Measurements from ENCODE around the gene TMEM117.

The TMEM117 gene

GRCh38 chr12:43883748-43884147 is 47.9 kb downstream of the TMEM117 start:
- DNase-seq (ENCODE audit: low read depth in 3 of 3, low spot score in 1 of 3): no peak

DNA sequence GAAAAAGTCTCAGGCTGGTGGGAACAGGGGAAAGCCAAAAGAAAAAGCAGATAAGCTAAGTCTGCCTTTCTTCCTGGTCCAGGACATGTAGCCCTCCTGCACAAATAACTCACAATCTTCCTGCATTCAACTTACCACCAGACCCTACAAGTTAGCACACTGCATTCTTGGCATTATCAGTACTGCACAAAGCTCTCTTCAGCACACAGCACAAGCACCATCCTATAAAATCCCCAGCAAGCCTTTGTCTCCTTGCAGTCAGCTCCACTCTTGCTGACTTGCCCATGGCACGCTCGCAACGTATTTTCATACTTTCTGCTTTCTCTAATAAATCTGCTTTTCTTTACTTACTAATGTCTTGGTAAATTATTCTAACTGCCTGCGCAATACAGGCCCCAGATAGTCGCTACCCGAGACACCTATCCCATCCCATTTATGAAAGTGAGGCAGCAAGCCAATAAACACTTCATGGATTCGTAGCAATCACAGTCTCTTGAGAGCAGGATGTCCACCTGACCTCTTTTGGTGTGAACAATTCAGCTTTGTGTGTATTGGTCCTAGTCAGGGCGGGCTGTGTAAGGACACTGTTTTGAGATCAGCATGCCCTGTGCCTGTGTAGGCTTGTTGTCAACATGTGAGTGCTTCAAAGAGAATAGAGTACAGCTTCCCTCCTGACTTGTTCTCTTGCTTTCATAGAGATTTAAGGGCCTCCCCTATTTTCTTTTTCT is 49.0 kb downstream of the TMEM117 start:
- no peak for DNase-seq (ENCODE audit: low read depth in 3 of 3, low spot score in 1 of 3)

GRCh38 chr12:43887397-43887796 is 51.5 kb downstream of the TMEM117 start:
- DNase-seq (ENCODE audit: low read depth in 3 of 3, low spot score in 1 of 3): no peak

GRCh38 chr12:43891856-43892574 is 56.1 kb downstream of the TMEM117 start:
- DNase-seq (ENCODE audit: low read depth in 3 of 3, low spot score in 1 of 3): no peak

DNA sequence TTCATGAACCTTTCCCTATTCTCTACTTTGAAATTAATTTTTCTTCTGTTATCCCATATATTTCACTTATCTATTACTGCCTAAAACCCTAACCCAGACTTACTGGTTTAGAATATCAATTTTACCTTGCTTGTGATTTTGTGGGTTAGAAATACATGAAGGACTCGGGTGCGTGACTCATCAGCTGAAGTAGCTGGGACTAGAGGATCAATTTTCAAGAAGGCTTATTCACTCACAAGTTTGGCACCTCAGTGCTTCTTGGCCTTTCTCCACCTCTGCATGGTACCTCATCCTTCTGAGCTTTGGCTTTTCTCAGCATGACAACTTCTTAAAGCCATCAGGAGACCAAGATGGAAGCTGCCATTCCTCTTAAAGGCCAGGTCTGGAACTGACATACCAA is 57.8 kb downstream of the TMEM117 start:
- no peak for DNase-seq (ENCODE audit: low read depth in 3 of 3, low spot score in 1 of 3)

DNA sequence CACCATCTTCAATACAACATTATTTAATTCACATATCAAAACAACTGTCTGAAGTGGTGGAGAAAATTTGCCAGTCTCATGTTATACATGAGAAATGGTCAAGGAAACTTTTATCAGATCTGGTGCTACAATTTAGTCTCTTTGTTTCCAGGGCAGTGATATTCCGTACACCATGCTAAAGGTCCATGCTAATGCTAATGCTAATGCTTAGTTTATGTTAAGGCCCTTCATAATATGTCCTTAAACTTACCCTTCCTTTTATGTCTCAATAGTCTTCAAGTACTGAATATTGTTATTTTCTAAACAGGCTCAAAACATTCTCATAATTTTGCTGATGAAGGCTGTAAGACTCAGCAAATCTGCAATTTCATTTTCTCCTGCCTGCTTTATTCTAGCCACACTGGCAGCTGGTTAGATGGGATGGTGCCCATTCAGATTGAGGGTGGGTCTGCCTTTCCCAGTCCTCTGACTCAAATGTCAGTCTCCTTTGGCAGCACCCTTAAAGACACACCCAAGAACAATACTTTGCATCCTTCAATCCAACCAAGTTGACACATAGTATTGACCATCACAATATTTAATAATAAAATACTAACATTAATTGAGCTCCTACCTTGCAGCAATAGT is 59.8 kb downstream of the TMEM117 start:
- DNase-seq (ENCODE audit: low read depth in 3 of 3, low spot score in 1 of 3): no peak

- no peak for DNase-seq (ENCODE audit: low read depth in 3 of 3, low spot score in 1 of 3)
Measured at GRCh38 chr12:43896496-43896895, 60.6 kb downstream of the TMEM117 start.

- DNase-seq (ENCODE audit: low read depth in 3 of 3, low spot score in 1 of 3): no peak
Measured at GRCh38 chr12:43898474-43898873, 62.6 kb downstream of the TMEM117 start.

- no peak for DNase-seq (ENCODE audit: low read depth in 3 of 3, low spot score in 1 of 3)
Measured at GRCh38 chr12:43899574-43899973, 63.7 kb downstream of the TMEM117 start.

- DNase-seq (ENCODE audit: low read depth in 3 of 3, low spot score in 1 of 3): no peak
Measured at GRCh38 chr12:43903686-43904085, 67.8 kb downstream of the TMEM117 start.

DNA sequence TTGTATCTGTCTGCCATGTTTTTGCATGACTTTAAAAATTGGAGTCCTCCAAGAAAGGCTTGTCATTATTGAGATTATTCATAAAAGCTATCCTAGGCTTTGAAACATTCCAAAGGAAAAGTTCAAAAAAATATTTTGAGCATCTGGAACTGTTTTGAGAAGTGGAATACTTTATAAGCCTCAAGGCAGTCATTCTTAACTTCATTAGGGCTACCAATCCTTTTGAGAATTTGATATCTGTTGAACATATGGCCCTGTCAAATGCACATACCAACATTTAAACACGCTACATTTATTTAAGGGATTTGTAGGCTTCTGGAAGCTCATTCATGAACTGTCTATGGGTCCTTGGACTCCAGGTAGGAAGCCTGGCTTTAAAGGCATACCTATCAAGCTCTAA is 77.0 kb downstream of the TMEM117 start:
- DNase-seq (ENCODE audit: low read depth in 3 of 3, low spot score in 1 of 3): no peak

- DNase-seq (ENCODE audit: low read depth in 3 of 3, low spot score in 1 of 3): no peak
Measured at GRCh38 chr12:43914391-43914790, 78.5 kb downstream of the TMEM117 start.

GRCh38 chr12:43914923-43915468 is 79.1 kb downstream of the TMEM117 start:
- DNase-seq (ENCODE audit: low read depth in 3 of 3, low spot score in 1 of 3): no peak

DNA sequence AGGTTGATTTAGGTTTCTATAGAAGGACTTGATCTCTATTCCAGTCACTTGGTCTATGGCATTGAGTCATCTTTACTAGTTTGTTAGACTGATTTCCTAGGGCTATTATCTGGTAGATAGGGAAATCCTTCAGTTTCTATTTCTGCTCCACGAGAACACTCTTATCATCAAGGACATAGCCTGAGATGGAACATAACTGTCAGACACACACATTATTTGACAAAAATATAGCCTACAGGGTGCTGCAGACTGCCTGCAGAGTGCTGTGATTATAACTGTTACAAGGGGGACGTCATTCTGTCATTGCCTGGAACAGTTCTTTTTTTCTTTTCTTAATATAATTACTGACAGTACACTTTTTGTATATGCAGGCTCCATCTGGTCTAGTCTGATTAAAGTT is 82.0 kb downstream of the TMEM117 start:
- DNase-seq (ENCODE audit: low read depth in 3 of 3, low spot score in 1 of 3): no peak

DNA sequence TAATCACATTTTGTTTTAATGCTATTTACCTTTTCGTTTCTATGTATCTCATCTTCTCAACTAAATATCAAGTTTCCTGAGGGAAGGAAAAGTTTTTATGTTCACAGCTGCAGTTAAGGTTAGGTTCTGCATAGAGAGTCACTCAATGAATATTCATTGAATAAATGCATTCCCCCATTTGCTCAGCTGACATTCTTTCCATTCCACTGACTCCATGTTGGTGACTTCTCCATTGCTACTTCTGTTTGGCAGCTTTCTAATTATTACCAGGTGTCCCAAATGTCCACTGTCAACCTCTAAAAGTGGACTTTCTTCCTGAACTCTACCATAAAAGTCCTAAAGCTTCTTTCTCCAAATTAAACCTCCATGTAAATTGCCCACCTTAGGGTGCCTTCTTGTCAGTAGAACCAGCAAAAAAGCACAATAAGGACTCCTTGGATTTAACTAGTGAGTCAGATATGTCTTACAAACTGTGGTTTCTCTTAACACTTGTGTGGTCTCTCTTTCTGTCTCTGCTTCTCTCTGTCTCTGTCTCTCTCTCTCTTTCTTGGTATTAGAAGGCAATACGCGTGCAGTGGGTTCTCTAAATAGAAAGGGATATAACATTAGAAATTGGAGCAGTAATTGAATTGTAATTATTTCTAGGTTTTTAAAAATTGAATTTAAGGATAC is 85.9 kb downstream of the TMEM117 start:
- DNase-seq (ENCODE audit: low read depth in 3 of 3, low spot score in 1 of 3): no peak

- DNase-seq (ENCODE audit: low read depth in 3 of 3, low spot score in 1 of 3): no peak
Measured at GRCh38 chr12:43930032-43930431, 94.2 kb downstream of the TMEM117 start.

- no peak for DNase-seq (ENCODE audit: low read depth in 3 of 3, low spot score in 1 of 3)
Measured at GRCh38 chr12:43931187-43931586, 95.3 kb downstream of the TMEM117 start.

GRCh38 chr12:43935581-43935980 is 99.7 kb downstream of the TMEM117 start:
- no peak for DNase-seq (ENCODE audit: low read depth in 3 of 3, low spot score in 1 of 3)

DNA sequence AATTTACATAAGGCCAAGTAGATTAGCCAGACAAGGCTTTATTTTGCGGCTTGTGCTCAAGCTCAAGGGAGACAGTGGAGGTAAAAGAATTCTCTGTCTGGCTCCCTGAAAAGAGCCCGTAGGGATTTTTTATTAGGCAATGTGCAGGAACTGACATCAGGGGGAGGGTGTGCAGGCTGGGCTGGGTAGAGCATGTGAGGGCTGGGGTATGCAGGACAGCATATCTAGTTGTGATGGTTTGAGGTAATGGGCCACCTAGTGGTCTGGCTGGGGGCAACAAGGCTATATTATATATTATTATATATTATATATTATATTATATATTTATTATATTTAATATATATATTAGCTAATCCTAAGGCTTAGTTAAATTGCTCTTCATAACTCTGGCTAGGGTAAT is 102.1 kb downstream of the TMEM117 start:
- DNase-seq (ENCODE audit: low read depth in 3 of 3, low spot score in 1 of 3): no peak

DNA sequence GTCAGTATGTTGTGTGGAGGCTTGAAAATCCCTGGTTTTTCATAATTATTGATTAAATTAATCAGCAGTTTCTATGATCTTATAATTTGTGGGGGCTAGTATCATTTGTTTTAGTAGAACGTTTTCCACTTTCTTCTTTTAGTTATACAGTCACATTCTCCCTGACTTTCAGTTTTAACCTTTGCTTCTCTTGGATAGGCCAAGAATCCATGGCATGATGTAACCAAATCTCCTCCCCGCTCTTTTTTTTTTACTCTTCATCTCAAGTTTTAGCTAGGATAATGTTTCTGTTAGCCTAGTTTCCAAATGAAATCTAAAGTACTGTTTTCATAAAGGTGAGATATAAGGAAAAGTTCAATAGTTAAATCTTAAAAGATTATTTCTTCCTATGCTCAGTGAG is 106.5 kb downstream of the TMEM117 start:
- no peak for DNase-seq (ENCODE audit: low read depth in 3 of 3, low spot score in 1 of 3)

- no peak for DNase-seq (ENCODE audit: low read depth in 3 of 3, low spot score in 1 of 3)
Measured at GRCh38 chr12:43945983-43946382, 110.1 kb downstream of the TMEM117 start.

DNA sequence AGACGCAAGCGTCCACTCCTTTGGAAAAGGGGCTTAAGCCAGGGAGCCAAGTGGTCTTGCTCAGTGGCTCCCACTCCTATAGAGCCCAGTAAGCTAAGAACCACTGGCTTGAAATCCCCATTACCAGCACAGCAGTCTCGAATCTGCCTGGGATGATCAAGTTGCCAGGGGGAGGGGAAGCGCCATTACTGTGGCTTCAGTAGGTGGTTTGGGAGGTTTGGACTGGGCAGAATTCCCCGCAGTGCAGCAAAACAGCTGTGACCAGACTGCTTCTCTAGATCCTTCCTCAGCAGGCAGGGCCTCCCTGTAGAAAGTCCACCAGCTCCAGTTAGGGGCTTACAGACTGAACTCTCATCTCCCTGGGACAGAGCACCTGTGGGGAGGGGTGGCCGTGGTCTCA is 115.4 kb downstream of the TMEM117 start:
- no peak for DNase-seq (ENCODE audit: low read depth in 3 of 3, low spot score in 1 of 3)

All from stimulated activated CD4-positive, alpha-beta T cell treated with anti-CD3 and anti-CD28 coated beads, TNF-alpha, amount 100 ng/mL, for 1 hour (primary cell).